Mesothelial cell of epicardium (in vitro differentiated cells): ENCODE data around the gene EAF1. TPM values are rescaled to one million over a fixed set of nuclear protein-coding genes. Genes with fewer than 3 reads are reported as not detected.
"Not testable (repeated sequence)": the region's sequence is repeated elsewhere in the genome, so short reads cannot be mapped to it uniquely, and the experiment has no call there.

ENCODE experiments used
- DNase-seq, 2 experiments: peaks; one replicate each; pipeline ENCODE4 v3.0.0; 2021; ENCODE audit warnings: low spot score in 2 of 2; ENCODE audit not compliant: unreplicated experiment in 2 of 2
- H3K27ac Mint-ChIP-seq: 2 replicates; pipeline ENCODE4 v1.8.0; 2021; ENCODE audit warnings: mixed read lengths
- H3K27me3 Mint-ChIP-seq: 2 replicates; pipeline ENCODE4 v1.8.0; 2021; ENCODE audit warnings: low read depth, mixed read lengths
- H3K36me3 Mint-ChIP-seq: 2 replicates; pipeline ENCODE4 v1.8.0; 2021; ENCODE audit warnings: mixed read lengths
- H3K4me1 Mint-ChIP-seq: 2 replicates; pipeline ENCODE4 v1.8.0; 2021; ENCODE audit warnings: mixed read lengths
- H3K4me3 Mint-ChIP-seq: 2 replicates; pipeline ENCODE4 v1.8.0; 2021; ENCODE audit warnings: mild to moderate bottlenecking, moderate library complexity, mixed read lengths
- H3K9me3 Mint-ChIP-seq: 2 replicates; pipeline ENCODE4 v1.8.0; 2021; ENCODE audit warnings: mixed read lengths
- CTCF ChIP-seq: fragments of 200-600 bp; sonication (generic); IDR thresholded peaks from one replicate; pipeline ENCODE4 v1.5.0; 2021; ENCODE audit warnings: antibody characterized with exemption; ENCODE audit not compliant: unreplicated experiment
- total RNA-seq: library from RNA; stranded (reverse); gene quantifications from 3 replicates; pipeline ENCODE4 v1.2.1, GENCODE V29; 2021

EAF1 gene
- total RNA-seq, 1 donor from 2014 or later: 17.1 TPM

GRCh38 chr3:15390460-15390859 is 36.9 kb upstream of the EAF1 start:
- Mint-ChIP-seq H3K27ac (no peak overlapping the region), H3K36me3 (peaks cover 16% of the 10 kb centered on the region), H3K4me1 (no peaks in the 10 kb centered on the region), H3K4me3 (no peak overlapping the region), H3K9me3 (peaks cover 32% of the 10 kb centered on the region), H3K27me3 (no peaks in the 10 kb centered on the region)
- DNase-seq: no peak
- no peak for TF ChIP-seq CTCF

- Mint-ChIP-seq H3K36me3 (peaks cover 13% of the 10 kb centered on the region), H3K4me3 (no peak overlapping the region), H3K4me1 (no peaks in the 10 kb centered on the region), H3K27ac (no peak overlapping the region), H3K9me3 (peaks cover 30% of the 10 kb centered on the region), H3K27me3 (no peaks in the 10 kb centered on the region)
- TF ChIP-seq CTCF: no peak
- no peak for DNase-seq
Observed at GRCh38 chr3:15391007-15391406, 36.4 kb upstream of the EAF1 start.

- H3K9me3 Mint-ChIP-seq: peaks cover 26% of the 10 kb centered on the region
- DNase-seq, H3K27me3 Mint-ChIP-seq, H3K4me3 Mint-ChIP-seq, H3K4me1 Mint-ChIP-seq, H3K36me3 Mint-ChIP-seq, H3K27ac Mint-ChIP-seq: not testable (repeated sequence)
Observed at GRCh38 chr3:15393252-15393651, 34.1 kb upstream of the EAF1 start.

- H3K9me3 Mint-ChIP-seq: peaks cover 15% of the 10 kb centered on the region
- DNase-seq, H3K4me1 Mint-ChIP-seq, H3K4me3 Mint-ChIP-seq, H3K36me3 Mint-ChIP-seq, H3K27ac Mint-ChIP-seq, H3K27me3 Mint-ChIP-seq: not testable (repeated sequence)
Observed at GRCh38 chr3:15398731-15399133, 28.7 kb upstream of the EAF1 start.

- peaks cover 15% of the 10 kb centered on the region for H3K9me3 Mint-ChIP-seq
- H3K27me3 Mint-ChIP-seq: peaks cover 2% of the 10 kb centered on the region
- no peak for DNase-seq
- H3K4me3 Mint-ChIP-seq: no peak overlapping the region
- no peaks in the 10 kb centered on the region for H3K4me1 Mint-ChIP-seq
- peaks cover 3% of the 10 kb centered on the region for H3K36me3 Mint-ChIP-seq
- TF ChIP-seq CTCF: no peak
- H3K27ac Mint-ChIP-seq: no peak overlapping the region
Observed at GRCh38 chr3:15399970-15400369, 27.4 kb upstream of the EAF1 start.

GRCh38 chr3:15401936-15402335 is 25.5 kb upstream of the EAF1 start:
- H3K4me3 Mint-ChIP-seq: no peak overlapping the region
- no peaks in the 10 kb centered on the region for H3K4me1 Mint-ChIP-seq
- H3K36me3 Mint-ChIP-seq: no peaks in the 10 kb centered on the region
- TF ChIP-seq CTCF: no peak
- H3K27me3 Mint-ChIP-seq: peaks cover 2% of the 10 kb centered on the region
- peaks cover 5% of the 10 kb centered on the region for H3K9me3 Mint-ChIP-seq
- H3K27ac Mint-ChIP-seq: no peak overlapping the region
- no peak for DNase-seq

GRCh38 chr3:15403495-15403894 is 23.9 kb upstream of the EAF1 start:
- H3K9me3 Mint-ChIP-seq: no peaks in the 10 kb centered on the region
- no peak for TF ChIP-seq CTCF

More at GRCh38 chr3:15403495-15403894, 23.9 kb upstream of the EAF1 start:
- Mint-ChIP-seq H3K36me3 (peaks cover 4% of the 10 kb centered on the region), H3K27ac (no peak overlapping the region), H3K4me3 (no peak overlapping the region), H3K27me3 (peaks cover 2% of the 10 kb centered on the region), H3K4me1 (no peaks in the 10 kb centered on the region)
- DNase-seq: no peak
